H9 (cell line): ENCODE data around the gene AKAP12. TPM values are rescaled to one million over a fixed set of nuclear protein-coding genes. Genes with fewer than 3 reads are reported as not detected.

Experiments
- DNase-seq: peaks from one replicate; pipeline ENCODE4 v3.0.0-alpha.2; 2017
- H2AFZ ChIP-seq: one replicate; pipeline ENCODE4 v1.6.1; 2013; ENCODE audit warnings: mild to moderate bottlenecking, low read length, control low read depth, moderate library complexity
- H2AK5ac ChIP-seq: 2 replicates; pipeline ENCODE4 v1.6.1; 2013; ENCODE audit warnings: low read length, control low read depth, mixed read lengths; ENCODE audit not compliant: insufficient read length
- H2BK120ac ChIP-seq: one replicate; pipeline ENCODE4 v1.6.1; 2013; ENCODE audit warnings: low read depth, mild to moderate bottlenecking, low read length, control low read depth, inconsistent platforms; ENCODE audit not compliant: poor library complexity, severe bottlenecking
- H2BK12ac ChIP-seq: 2 replicates; pipeline ENCODE4 v1.6.1; 2013; ENCODE audit warnings: low read length, control low read depth, mixed read lengths, low read depth; ENCODE audit not compliant: insufficient read length
- H2BK15ac ChIP-seq: 2 replicates; pipeline ENCODE4 v1.6.1; 2013; ENCODE audit warnings: low read depth, low read length, control low read depth
- H2BK20ac ChIP-seq: one replicate; pipeline ENCODE4 v1.6.1; 2013; ENCODE audit warnings: low read depth, mild to moderate bottlenecking, low read length, control low read depth, inconsistent platforms; ENCODE audit not compliant: poor library complexity, severe bottlenecking
- H2BK5ac ChIP-seq: 2 replicates; pipeline ENCODE4 v1.6.1; 2013; ENCODE audit warnings: low read length, control low read depth, mixed read lengths; ENCODE audit not compliant: insufficient read length
- H3K14ac ChIP-seq: 2 replicates; pipeline ENCODE4 v1.6.1; 2013; ENCODE audit warnings: low read length, control low read depth; ENCODE audit not compliant: insufficient read depth
- H3K18ac ChIP-seq: 2 replicates; pipeline ENCODE4 v1.6.1; 2013; ENCODE audit warnings: low read depth, mild to moderate bottlenecking, mixed read lengths, low read length, control low read depth; ENCODE audit not compliant: insufficient read length
- H3K23ac ChIP-seq: 2 replicates; pipeline ENCODE4 v1.6.1; 2013; ENCODE audit warnings: low read length, control low read depth, mixed read lengths, low read depth; ENCODE audit not compliant: insufficient read length
- H3K23me2 ChIP-seq: 2 replicates; pipeline ENCODE4 v1.6.1; 2013; ENCODE audit warnings: low read depth, mild to moderate bottlenecking, mixed read lengths, low read length, control low read depth; ENCODE audit not compliant: insufficient read length, poor library complexity, severe bottlenecking
- H3K27ac ChIP-seq: 2 replicates; pipeline ENCODE4 v1.5.1; 2013; ENCODE audit warnings: low read length, control low read depth, mixed read lengths, low read depth; ENCODE audit not compliant: insufficient read length
- H3K27me3 ChIP-seq: 2 replicates; pipeline ENCODE4 v1.6.1; 2013; ENCODE audit warnings: low read length, control low read depth, inconsistent platforms; ENCODE audit not compliant: insufficient read depth
- H3K4ac ChIP-seq: 2 replicates; pipeline ENCODE4 v1.6.1; 2013; ENCODE audit warnings: low read depth, mild to moderate bottlenecking, control low read depth, inconsistent platforms, low read length, moderate library complexity
- H3K4me1 ChIP-seq: 2 replicates; pipeline ENCODE4 v1.6.1; 2013; ENCODE audit warnings: low read length, control low read depth, inconsistent platforms; ENCODE audit not compliant: insufficient read depth
- H3K4me2 ChIP-seq: 2 replicates; pipeline ENCODE4 v1.6.1; 2013; ENCODE audit warnings: low read length, control low read depth, mixed read lengths; ENCODE audit not compliant: insufficient read length, insufficient read depth
- H3K56ac ChIP-seq: 2 replicates; pipeline ENCODE4 v1.6.1; 2013; ENCODE audit warnings: low read depth, mild to moderate bottlenecking, mixed read lengths, low read length, control low read depth; ENCODE audit not compliant: insufficient read length
- H3K79me1 ChIP-seq: 2 replicates; pipeline ENCODE4 v1.6.1; 2013; ENCODE audit warnings: low read depth, mild to moderate bottlenecking, moderate library complexity, low read length, control low read depth, inconsistent platforms; ENCODE audit not compliant: insufficient read depth, poor library complexity, severe bottlenecking
- H3K79me2 ChIP-seq: 2 replicates; pipeline ENCODE4 v1.6.1; 2013; ENCODE audit warnings: low read length, control low read depth, inconsistent platforms; ENCODE audit not compliant: insufficient read depth
- H3K9ac ChIP-seq: 2 replicates; pipeline ENCODE4 v1.6.1; 2013; ENCODE audit warnings: low read length, control low read depth, mixed read lengths; ENCODE audit not compliant: insufficient read length; ENCODE audit errors: extremely low read depth
- H3K9me3 ChIP-seq: one replicate; pipeline ENCODE4 v1.6.1; 2013; ENCODE audit warnings: low read depth, low read length, inconsistent platforms; ENCODE audit not compliant: control insufficient read depth
- H3T11ph ChIP-seq: one replicate; pipeline ENCODE4 v1.6.1; 2013; ENCODE audit warnings: mild to moderate bottlenecking, low read length, control low read depth, inconsistent platforms
- H4K20me1 ChIP-seq: one replicate; pipeline ENCODE4 v1.6.1; 2013; ENCODE audit not compliant: control insufficient read depth, insufficient read length, insufficient read depth
- H4K5ac ChIP-seq: 2 replicates; pipeline ENCODE4 v1.6.1; 2013; ENCODE audit warnings: low read depth, mild to moderate bottlenecking, mixed read lengths, low read length, control low read depth; ENCODE audit not compliant: insufficient read length
- H4K8ac ChIP-seq: replicated peaks from 2 replicates; pipeline ENCODE4 v1.6.1; 2013; ENCODE audit warnings: low read length, control low read depth, mixed read lengths, low read depth; ENCODE audit not compliant: insufficient read length
- H4K91ac ChIP-seq: 2 replicates; pipeline ENCODE4 v1.6.1; 2013; ENCODE audit warnings: low read depth, mild to moderate bottlenecking, moderate library complexity, mixed read lengths, low read length, control low read depth; ENCODE audit not compliant: insufficient read length
- H3K27ac Mint-ChIP-seq, 3 experiments: 2 replicates in 2 of 3; 3 replicates in 1 of 3; pipeline ENCODE4 v1.8.0; 2020 to 2021; ENCODE audit warnings: mixed read lengths in 3 of 3, mild to moderate bottlenecking in 1 of 3, moderate library complexity in 1 of 3
- H3K27me3 Mint-ChIP-seq: 2 replicates; pipeline ENCODE4 v1.8.0; 2021; ENCODE audit warnings: low read depth, mild to moderate bottlenecking, moderate library complexity, mixed read lengths
- H3K36me3 Mint-ChIP-seq, 3 experiments: 2 replicates in 2 of 3; 3 replicates in 1 of 3; pipeline ENCODE4 v1.8.0; 2020 to 2021; ENCODE audit warnings: low read depth in 3 of 3, mixed read lengths in 3 of 3; ENCODE audit not compliant: insufficient read depth in 1 of 3
- H3K4me1 Mint-ChIP-seq, 2 experiments: 2 replicates each; pipeline ENCODE4 v1.8.0; 2020; ENCODE audit warnings: mixed read lengths in 2 of 2
- H3K4me3 Mint-ChIP-seq, 2 experiments: 2 replicates in 1 of 2; 3 replicates in 1 of 2; pipeline ENCODE4 v1.8.0; 2020 to 2021; ENCODE audit warnings: mild to moderate bottlenecking in 2 of 2, mixed read lengths in 2 of 2, moderate library complexity in 1 of 2
- H3K9me3 Mint-ChIP-seq, 2 experiments: 2 replicates in 1 of 2; 3 replicates in 1 of 2; pipeline ENCODE4 v1.8.0; 2020; ENCODE audit warnings: mild to moderate bottlenecking in 2 of 2, mixed read lengths in 2 of 2, moderate library complexity in 1 of 2
- CTCF ChIP-seq: fragments of 200-600 bp; sonication (generic); conservative IDR thresholded peaks from 3 replicates; pipeline ENCODE4 v1.8.0; 2021; ENCODE audit warnings: antibody characterized with exemption, mild to moderate bottlenecking
- WGBS: extraction: QIAGEN DNeasy Blood & Tissue Kit; methylation state at CpG from one replicate; pipeline ENCODE4 v1.1.7; 2013; ENCODE audit warnings: missing lambda C conversion rate, low lambda C conversion rate, mixed read lengths; ENCODE audit not compliant: insufficient read length; ENCODE audit errors: extremely low coverage; 5-methylcytosine and 5-hydroxymethylcytosine counted together
- total RNA-seq: library from RNA; stranded (reverse); gene quantifications from 2 replicates; pipeline ENCODE4 v1.2.1, GENCODE V29; 2021

Gene AKAP12
- total RNA-seq, 1 experiment from 2014 or later, result 52.3 TPM

DNA sequence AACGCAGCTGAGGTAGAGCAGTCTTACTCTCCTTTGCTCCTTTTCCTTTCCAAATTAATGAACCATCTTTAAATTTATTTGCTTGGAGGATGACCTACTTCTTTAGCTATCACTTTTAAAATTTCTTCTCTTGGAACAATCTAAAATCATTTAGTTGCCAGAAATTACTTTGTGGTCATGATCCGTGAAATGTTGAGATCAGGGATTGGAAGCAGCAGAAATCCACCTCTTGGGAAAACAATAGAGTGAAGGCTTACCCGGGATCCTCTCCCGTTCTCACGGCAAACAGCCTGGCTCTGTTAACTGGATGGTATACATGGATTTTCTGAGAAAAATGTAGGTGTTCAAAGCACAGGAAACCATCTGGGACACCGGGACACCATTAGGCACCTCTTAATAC is 7.7 kb downstream of the AKAP12 start:
- Mint-ChIP-seq H3K4me3 (no peak overlapping the region), H3K36me3 (peaks cover 0 to 1% (median 0%) of the 10 kb centered on the region in 3 experiments; a peak in 5 of 7 replicates), H3K27me3 (peaks cover 1% of the 10 kb centered on the region; the same call in 1 of the 2 replicates), H3K27ac (no peak overlapping the region), H3K4me1 (peaks cover 8 to 16% of the 10 kb centered on the region in 2 experiments), H3K9me3 (no peaks in the 10 kb centered on the region)
- Histone ChIP-seq H3K79me1 (no peaks in the 10 kb centered on the region), H3K14ac (no peak overlapping the region), H3K79me2 (peaks cover 8% of the 10 kb centered on the region; the same call in 1 of the 2 replicates), H2AK5ac (no peak overlapping the region), H3T11ph (no peak overlapping the region), H4K8ac (no peak overlapping the region), H3K4ac (no peak overlapping the region), H2BK15ac (no peak overlapping the region), H3K56ac (no peak overlapping the region), H2BK20ac (no peak overlapping the region), H3K9me3 (no peaks in the 10 kb centered on the region), H2BK12ac (no peak overlapping the region), H3K18ac (no peak overlapping the region), H2AFZ (no peak overlapping the region), H2BK5ac (no peak overlapping the region), H4K20me1 (no peaks in the 10 kb centered on the region), H4K91ac (no peak overlapping the region), H3K4me2 (no peak overlapping the region), H3K4me1 (no peaks in the 10 kb centered on the region; the same call in 1 of the 2 replicates), H2BK120ac (no peak overlapping the region), H3K23me2 (no peaks in the 10 kb centered on the region), H4K5ac (no peak overlapping the region), H3K27ac (no peak overlapping the region), H3K27me3 (no peaks in the 10 kb centered on the region), H3K9ac (no peak overlapping the region), H3K23ac (no peak overlapping the region)
- no CpG with 5 or more reads among the region's 6 CpGs for WGBS
- no peak for TF ChIP-seq CTCF
- DNase-seq, result no peak
